NCI-H345 (cell line): ENCODE data around the gene MYO18B.

Experiments
- DNase-seq: peaks from one replicate; lab custom pipeline; 2025; lab: John Stamatoyannopoulos, UW

The MYO18B gene

DNA sequence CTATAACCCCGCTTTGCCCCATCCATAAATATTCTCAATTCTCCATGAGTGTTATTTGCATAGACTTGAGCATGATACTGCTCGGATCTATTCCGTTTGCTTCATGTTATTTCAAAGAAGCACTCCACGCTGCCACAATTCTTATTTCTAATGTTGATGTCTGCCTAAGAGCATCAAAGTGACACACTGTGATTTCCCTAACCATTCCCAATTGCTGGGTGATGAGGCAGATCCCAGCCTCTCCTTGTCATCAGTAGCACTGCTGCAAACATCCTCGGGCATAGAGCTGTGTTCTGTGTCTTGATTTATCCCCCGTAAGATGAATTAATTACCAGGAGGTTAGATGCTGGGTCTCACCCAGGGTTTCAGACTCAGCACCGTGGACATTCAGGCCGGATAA, 249.0 kb downstream of the MYO18B start:
- no peak for DNase-seq

- DNase-seq, result no peak
These were observed 250.3 kb downstream of the MYO18B start for GRCh38 chr22:25992331-25992730.

GRCh38 chr22:25996669-25997068, 254.7 kb downstream of the MYO18B start:
- DNase-seq, result no peak

DNA sequence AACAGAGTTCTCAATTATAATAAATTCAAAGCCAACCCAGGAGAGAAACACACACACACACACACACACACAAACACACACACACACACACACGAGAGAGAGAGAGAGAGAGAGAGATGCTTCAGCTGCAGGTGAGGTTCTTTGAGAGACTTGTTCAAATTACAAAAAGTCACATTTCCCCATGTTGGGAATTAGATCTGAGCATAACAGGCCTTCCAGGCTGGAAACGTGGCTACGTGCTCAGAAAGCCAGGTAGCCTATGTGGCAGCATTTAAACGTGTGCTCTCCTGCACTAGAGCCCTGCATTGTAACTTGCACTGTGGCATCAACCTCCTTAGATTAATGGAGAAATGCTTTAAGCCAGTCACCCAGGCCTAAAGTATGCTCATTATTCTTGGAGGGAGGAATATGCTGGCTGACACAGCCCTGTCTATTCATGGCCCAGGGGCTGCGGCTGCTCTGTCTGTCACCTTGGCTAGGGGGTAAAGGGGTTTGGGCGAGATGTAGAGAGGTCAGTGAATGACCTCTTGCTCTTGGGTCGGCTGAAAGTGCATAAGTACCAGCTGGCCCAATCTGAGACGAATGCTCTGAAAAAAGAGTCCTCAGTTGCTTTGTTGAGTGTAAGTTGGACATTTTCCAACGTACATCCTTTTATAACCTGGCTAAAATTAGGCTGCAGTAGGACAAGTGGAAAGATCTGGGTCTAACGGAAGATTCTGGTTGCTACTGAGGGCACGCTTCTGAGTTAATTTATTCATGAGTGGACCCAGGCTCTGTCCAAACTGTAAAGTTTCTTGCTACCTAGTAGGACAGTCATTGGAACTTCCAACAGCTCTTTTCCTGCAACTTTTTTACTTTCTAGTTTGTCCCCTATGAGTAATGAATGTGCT, 256.1 kb downstream of the MYO18B start:
- DNase-seq, result no peak

- DNase-seq, result no peak
These were observed 260.5 kb downstream of the MYO18B start for GRCh38 chr22:26002456-26002855.

GRCh38 chr22:26004477-26004876, 262.5 kb downstream of the MYO18B start:
- no peak for DNase-seq

DNA sequence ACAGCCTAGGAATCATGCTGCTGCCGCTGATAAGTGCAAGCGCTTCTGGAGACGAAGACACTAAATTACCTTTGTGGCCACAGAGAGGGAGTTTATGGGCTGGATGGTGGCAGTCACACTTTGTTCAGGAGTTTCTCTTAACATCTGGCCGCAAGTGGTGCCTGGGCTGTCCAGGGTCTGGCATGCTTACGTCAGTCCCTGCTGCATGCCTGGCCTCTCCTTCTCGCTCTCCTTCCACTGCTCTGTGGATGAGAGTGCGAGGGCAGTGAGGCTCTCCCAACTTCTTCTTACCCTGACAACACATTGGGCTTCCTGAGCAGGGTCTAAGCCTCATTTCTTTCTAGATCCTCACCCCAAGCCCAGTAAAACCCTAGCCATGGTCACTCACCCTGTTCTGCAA, 266.6 kb downstream of the MYO18B start:
- no peak for DNase-seq

DNA sequence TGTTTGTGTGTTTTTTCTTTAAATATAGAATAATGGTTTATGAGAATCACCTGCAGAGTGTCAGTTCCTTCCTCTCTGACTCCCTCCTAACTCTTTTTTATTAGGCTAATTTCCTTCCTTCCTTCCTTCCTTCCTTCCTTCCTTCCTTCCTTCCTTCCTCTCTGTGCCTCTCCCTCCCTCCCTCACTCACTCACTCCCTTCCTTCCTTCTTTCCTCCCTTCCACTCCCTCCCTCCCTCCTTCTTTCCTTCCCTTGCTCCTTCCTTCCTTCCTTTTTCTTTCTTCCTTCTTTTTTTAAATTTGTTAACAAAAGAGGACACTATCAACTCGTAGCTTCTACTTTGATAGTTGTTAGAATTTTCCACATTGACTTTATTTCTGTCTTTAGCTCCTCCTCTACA, 274.9 kb downstream of the MYO18B start:
- DNase-seq, result no peak

GRCh38 chr22:26017932-26018331, 275.9 kb downstream of the MYO18B start:
- DNase-seq, result no peak

- no peak for DNase-seq
These were observed 277.6 kb downstream of the MYO18B start for GRCh38 chr22:26019596-26019995.

DNA sequence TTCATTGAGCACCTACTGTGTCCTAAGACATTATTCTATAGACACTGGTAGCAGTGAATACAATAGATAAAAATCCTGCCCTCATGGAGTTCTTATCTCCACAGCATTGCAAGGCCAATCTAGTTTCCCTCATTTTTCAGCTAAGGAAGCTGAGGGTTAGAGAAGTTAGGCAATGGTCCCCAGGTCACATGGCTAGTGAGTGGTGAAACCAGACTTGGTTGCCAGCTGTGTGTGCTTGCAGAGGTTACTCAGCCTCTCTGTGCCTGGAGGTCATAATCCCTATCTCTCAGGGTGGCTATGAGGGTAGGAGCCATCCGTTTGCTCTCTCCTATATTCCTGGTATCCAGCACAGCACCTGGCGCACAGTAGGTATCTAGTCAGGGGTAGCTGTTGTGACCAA, 279.5 kb downstream of the MYO18B start:
- DNase-seq, result no peak

GRCh38 chr22:26023104-26023775, 281.3 kb downstream of the MYO18B start:
- DNase-seq, result no peak

GRCh38 chr22:26025626-26026025, 283.6 kb downstream of the MYO18B start:
- no peak for DNase-seq

GRCh38 chr22:26027341-26027740, 285.4 kb downstream of the MYO18B start:
- no peak for DNase-seq

DNA sequence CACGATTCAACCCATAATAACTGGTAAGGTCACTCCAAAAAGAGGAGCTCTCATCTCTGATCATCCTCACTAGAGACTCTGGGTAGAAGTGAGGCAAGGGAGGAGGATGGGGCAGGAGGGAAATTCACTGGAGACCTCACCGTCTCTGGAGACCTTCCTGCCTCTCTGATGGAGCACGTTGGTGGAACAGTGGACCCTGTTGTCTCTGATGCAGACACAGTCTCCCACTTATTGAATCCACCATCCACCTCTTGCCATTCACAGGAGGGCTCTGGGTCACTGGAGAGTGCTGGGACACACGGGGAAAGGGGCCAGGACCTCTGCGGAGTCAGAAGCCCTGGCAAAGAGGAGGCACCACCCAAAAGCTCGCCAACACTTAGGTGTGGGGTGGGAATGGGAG, 289.7 kb downstream of the MYO18B start:
- DNase-seq, result no peak

DNA sequence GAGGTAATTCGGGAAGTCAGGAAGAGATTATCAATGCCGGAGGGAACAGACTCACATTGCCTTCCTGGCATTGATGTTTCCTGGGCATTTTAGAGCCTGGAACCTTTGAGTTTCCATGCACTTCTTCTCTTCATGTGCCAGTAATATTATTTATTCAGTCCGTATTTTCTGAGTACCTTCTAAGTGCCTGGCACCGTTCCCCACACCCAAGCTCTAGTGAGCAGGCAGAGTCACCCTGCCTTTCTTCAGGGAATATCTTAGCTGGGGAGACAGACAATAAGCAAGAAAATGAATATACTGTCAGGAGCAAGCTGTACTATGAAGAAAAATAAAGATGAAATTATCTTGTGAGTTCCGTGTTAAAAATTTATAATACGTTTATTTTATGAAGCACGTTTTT, 291.1 kb downstream of the MYO18B start:
- DNase-seq, result peak; percentile 0

DNA sequence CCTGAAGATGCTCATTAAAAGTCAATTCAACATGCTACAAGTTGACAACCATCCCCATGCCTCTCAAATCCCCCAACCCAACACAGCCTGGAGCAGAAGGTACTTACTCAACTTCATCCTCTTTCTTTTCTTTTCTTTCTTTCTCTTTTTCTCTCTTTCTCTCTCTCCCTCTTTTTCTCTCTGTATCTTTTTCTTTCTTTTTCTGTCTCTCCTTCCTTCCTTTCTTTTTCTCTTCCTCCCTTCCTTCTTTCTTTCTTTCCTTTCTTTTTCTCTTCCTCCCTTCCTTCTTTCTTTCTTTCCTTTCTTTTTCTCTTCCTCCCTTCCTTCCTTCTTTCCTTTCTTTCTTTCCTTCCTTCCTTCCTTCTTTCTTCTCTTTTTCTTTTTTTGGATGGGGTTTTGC, 291.6 kb downstream of the MYO18B start:
- DNase-seq, result no peak

- DNase-seq, result no peak
These were observed 293.5 kb downstream of the MYO18B start for GRCh38 chr22:26035523-26035922.

- DNase-seq, result peak; percentile 24
These were observed 296.4 kb downstream of the MYO18B start for GRCh38 chr22:26038365-26038764.

- peak; percentile 84 for DNase-seq
These were observed 299.9 kb downstream of the MYO18B start for GRCh38 chr22:26041931-26042330.

DNA sequence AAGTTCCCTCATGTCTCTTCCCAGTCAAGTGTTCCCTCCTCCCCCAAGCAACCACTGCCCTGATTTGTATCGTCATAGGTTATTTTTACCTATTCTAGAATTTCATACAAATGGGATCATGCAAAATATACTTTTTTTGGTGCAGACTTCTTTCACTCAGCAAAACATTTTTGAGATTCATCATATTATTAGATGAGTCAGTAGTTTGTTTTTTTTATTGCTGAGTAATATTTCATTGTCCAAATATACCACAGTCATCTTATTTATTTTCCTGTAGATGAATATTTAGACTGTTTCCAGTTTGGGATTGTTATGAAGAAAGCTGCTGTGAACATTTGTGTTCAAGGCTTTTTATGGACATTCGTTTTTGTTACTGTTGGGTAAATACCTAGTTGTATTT, 301.0 kb downstream of the MYO18B start:
- DNase-seq, result no peak

- DNase-seq, result peak; percentile 6
These were observed 303.1 kb downstream of the MYO18B start for GRCh38 chr22:26045051-26045450.

- DNase-seq, result no peak
These were observed 303.9 kb downstream of the MYO18B start for GRCh38 chr22:26045860-26046259.

GRCh38 chr22:26047516-26047915, 305.5 kb downstream of the MYO18B start:
- DNase-seq, result no peak
